Esophagus squamous epithelium (tissue), 4 donors: ENCODE measurements around the gene EIF1AD.
"Not testable (repeated sequence)": the region's sequence is repeated elsewhere in the genome, so short reads cannot be mapped to it uniquely, and the experiment has no call there.

Experiments
- CTCF ChIP-seq, 6 experiments: fragments of 450-650 bp in 4 of 6; fragments of 200-600 bp in 2 of 6; sonication (generic) in 2 of 6; IDR thresholded peaks; one replicate each; pipeline ENCODE4 v1.5.1; 2016 to 2019; ENCODE audit warnings: antibody characterized with exemption in 6 of 6, mild to moderate bottlenecking in 4 of 6, moderate library complexity in 4 of 6
- POLR2A ChIP-seq, 4 donors: fragments of 450-650 bp; IDR thresholded peaks; one replicate each; pipeline ENCODE4 v1.6.1; 2017; ENCODE audit warnings: antibody characterized with exemption in 4 of 4, mild to moderate bottlenecking in 4 of 4, moderate library complexity in 3 of 4

GRCh38 chr11:66010036-66010435 is 8.1 kb upstream of the EIF1AD start:
- TF ChIP-seq CTCF, POLR2A (IDR thresholded peaks at IDR 0.05): not testable (repeated sequence)
